A549 (cell line): ENCODE data around the gene POLE.

Experiments used
- CTCF ChIP-seq: fragments of >200 bp; sonication (Bioruptor Twin); formaldehyde crosslinking; IDR thresholded peaks from 3 replicates; pipeline ENCODE4 v1.5.1; 2016
- EP300 ChIP-seq, 2 experiments: fragments of >200 bp; sonication (Bioruptor Twin); formaldehyde crosslinking; IDR thresholded peaks; 2 replicates in 1 of 2; 3 replicates in 1 of 2; pipeline ENCODE4 v1.6.1; 2016 to 2017
- MYC ChIP-seq: IDR thresholded peaks from 2 replicates; pipeline ENCODE4 v1.6.1; 2012; ENCODE audit warnings: mild to moderate bottlenecking, inconsistent platforms, low read length, improper control_type of control experiment, borderline replicate concordance
- NFE2L2 ChIP-seq: fragments of 150-350 bp; conservative IDR thresholded peaks from 2 replicates; pipeline ENCODE4 v1.6.1; 2014; ENCODE audit warnings: low read length
- NPAS2 ChIP-seq: fragments of 250-450 bp; sonication (Bioruptor Pico); IDR thresholded peaks from 2 replicates; pipeline ENCODE4 v1.8.0; 2022; ENCODE audit warnings: mild to moderate bottlenecking, moderate library complexity, borderline replicate concordance
- PBX3 ChIP-seq: IDR thresholded peaks from 2 replicates; pipeline ENCODE4 v1.6.1; 2012
- POLR2A ChIP-seq: IDR thresholded peaks from 2 replicates; pipeline ENCODE4 v1.6.1; 2012; ENCODE audit warnings: mild to moderate bottlenecking, low read length
- RCOR1 ChIP-seq: fragments of 150-350 bp; IDR thresholded peaks from 2 replicates; pipeline ENCODE4 v1.6.1; 2014; ENCODE audit warnings: antibody characterized with exemption, low read length, low read depth
- REST ChIP-seq: fragments of 200-600 bp; sonication (generic); IDR thresholded peaks from 2 replicates; pipeline ENCODE4 v1.6.1; 2016; ENCODE audit warnings: antibody characterized with exemption, mild to moderate bottlenecking, moderate library complexity
- USF2 ChIP-seq: fragments of 450-650 bp; IDR thresholded peaks from 2 replicates; pipeline ENCODE4 v1.6.1; 2014; ENCODE audit warnings: antibody characterized with exemption
- ZNF302 ChIP-seq: fragments of 250-450 bp; sonication (Bioruptor Pico); IDR thresholded peaks from 2 replicates; pipeline ENCODE4 v1.9.0; 2021; ENCODE audit warnings: inconsistent platforms, mild to moderate bottlenecking, moderate library complexity

- TF ChIP-seq NPAS2 (CRISPR knock-in tag) (no peak), EP300 (IDR thresholded peaks at IDR 0.05) (no peak), CTCF (no peak), POLR2A (no peak), MYC (no peak), REST (no peak), USF2 (no peak), ZNF302 (CRISPR knock-in tag) (no peak), NFE2L2 (no peak), PBX3 (no peak), RCOR1 (no peak)
Observed at GRCh38 chr12:132719954-132720324, 32.8 kb upstream of the POLE start.
